SK-N-SH treated with all-trans-retinoic acid at 6 μM for 48 hours (cell line): ENCODE results near the gene NANOS3.

Experiments
- ATAC-seq: fragments of 200-7000 bp; cut with Tn5 transposase; 3 replicates; pipeline ENCODE4 v1.9.1; 2020; ENCODE audit warnings: mild to moderate bottlenecking, moderate library complexity
- ARNTL ChIP-seq: fragments of 450-650 bp; formaldehyde crosslinking; IDR thresholded peaks from 2 replicates; pipeline ENCODE4 v1.5.0; 2020; ENCODE audit warnings: low read depth, mild to moderate bottlenecking, moderate library complexity, borderline replicate concordance
- BACH2 ChIP-seq: fragments of 250-450 bp; sonication (Bioruptor Pico); IDR thresholded peaks from 2 replicates; pipeline ENCODE4 v1.9.0; 2021; ENCODE audit warnings: mild to moderate bottlenecking, borderline replicate concordance
- CREB5 ChIP-seq: fragments of 250-450 bp; sonication (Bioruptor Pico); IDR thresholded peaks from 2 replicates; pipeline ENCODE4 v1.5.1; 2020; ENCODE audit warnings: low read depth, mild to moderate bottlenecking, moderate library complexity
- CSRNP3 ChIP-seq: fragments of 250-450 bp; sonication (Bioruptor Pico); IDR thresholded peaks from 2 replicates; pipeline ENCODE4 v1.5.1; 2021; ENCODE audit warnings: mild to moderate bottlenecking, moderate library complexity
- ESRRG ChIP-seq: fragments of 250-450 bp; sonication (Bioruptor Pico); IDR thresholded peaks from 2 replicates; pipeline ENCODE4 v1.6.1; 2021; ENCODE audit warnings: mild to moderate bottlenecking
- GLIS3 ChIP-seq: fragments of 250-450 bp; sonication (Bioruptor Pico); IDR thresholded peaks from 2 replicates; pipeline ENCODE4 v1.5.0; 2020; ENCODE audit warnings: mild to moderate bottlenecking, moderate library complexity
- ISL1 ChIP-seq: fragments of 250-450 bp; sonication (Bioruptor Pico); IDR thresholded peaks from 2 replicates; pipeline ENCODE4 v2.1.2; 2022; ENCODE audit warnings: mild to moderate bottlenecking, moderate library complexity
- PATZ1 ChIP-seq: fragments of 250-450 bp; sonication (Bioruptor Pico); IDR thresholded peaks from 2 replicates; pipeline ENCODE4 v1.8.0; 2020; ENCODE audit warnings: mild to moderate bottlenecking, moderate library complexity, borderline replicate concordance
- PPARA ChIP-seq: fragments of 250-450 bp; sonication (Bioruptor Pico); IDR thresholded peaks from 2 replicates; pipeline ENCODE4 v1.5.0; 2020; ENCODE audit warnings: mild to moderate bottlenecking, borderline replicate concordance
- RARB ChIP-seq: fragments of 250-450 bp; sonication (Bioruptor Pico); IDR thresholded peaks from 2 replicates; pipeline ENCODE4 v1.8.0; 2021; ENCODE audit warnings: mild to moderate bottlenecking, moderate library complexity
- SNAI2 ChIP-seq: fragments of 250-450 bp; sonication (Bioruptor Pico); IDR thresholded peaks from 2 replicates; pipeline ENCODE4 v1.5.0; 2020; ENCODE audit warnings: mild to moderate bottlenecking, moderate library complexity
- TCF4 ChIP-seq: fragments of 250-450 bp; sonication (Bioruptor Pico); IDR thresholded peaks from 2 replicates; pipeline ENCODE4 v1.8.0; 2021; ENCODE audit warnings: mild to moderate bottlenecking, moderate library complexity, borderline replicate concordance
- ZC3H10 ChIP-seq: fragments of 250-450 bp; sonication (Bioruptor Pico); IDR thresholded peaks from 2 replicates; pipeline ENCODE4 v1.5.1; 2021; ENCODE audit warnings: mild to moderate bottlenecking, moderate library complexity
- ZFP3 ChIP-seq: fragments of 250-450 bp; sonication (Bioruptor Pico); IDR thresholded peaks from 2 replicates; pipeline ENCODE4 v1.5.0; 2020; ENCODE audit warnings: mild to moderate bottlenecking, moderate library complexity
- ZFP30 ChIP-seq: fragments of 450-650 bp; formaldehyde crosslinking; IDR thresholded peaks from 2 replicates; pipeline ENCODE4 v1.5.0; 2022; ENCODE audit warnings: mild to moderate bottlenecking, moderate library complexity
- ZNF565 ChIP-seq: fragments of 450-650 bp; formaldehyde crosslinking; conservative IDR thresholded peaks from 2 replicates; pipeline ENCODE4 v1.5.0; 2020; ENCODE audit warnings: low read depth, mild to moderate bottlenecking, moderate library complexity
- ZNF70 ChIP-seq: fragments of 450-650 bp; formaldehyde crosslinking; IDR thresholded peaks from 2 replicates; pipeline ENCODE4 v1.5.0; 2020; ENCODE audit warnings: mild to moderate bottlenecking, moderate library complexity

The NANOS3 gene

GRCh38 chr19:13831537-13832467 lies 45.1 kb upstream of the NANOS3 start:
- TF ChIP-seq RARB (CRISPR knock-in tag), result peak; percentile 74; the same call in 1 of the 2 replicates
- TF ChIP-seq ESRRG (CRISPR knock-in tag), result no peak
- no peak for TF ChIP-seq ZNF565
- no peak for TF ChIP-seq PPARA
- peak; percentile 78; the same call in 1 of the 2 replicates for TF ChIP-seq PATZ1 (CRISPR knock-in tag)
- TF ChIP-seq BACH2 (CRISPR knock-in tag), result no peak
- TF ChIP-seq TCF4 (CRISPR knock-in tag), result no peak
- TF ChIP-seq CREB5 (CRISPR knock-in tag), result no peak
- TF ChIP-seq ARNTL (CRISPR knock-in tag), result no peak
- ATAC-seq, result no peak

- TF ChIP-seq ZFP30 (CRISPR knock-in tag) (no peak), ZC3H10 (peak; percentile 46; the same call in 1 of the 2 replicates), ARNTL (CRISPR knock-in tag) (peak; percentile 47; the same call in 1 of the 2 replicates), BACH2 (CRISPR knock-in tag) (no peak), GLIS3 (0 out of 2 replicates have a peak, but pooled peaks have one; percentile 11), ISL1 (CRISPR knock-in tag) (no peak), RARB (CRISPR knock-in tag) (peak; percentile 83; the same call in 1 of the 2 replicates), PPARA (no peak), CSRNP3 (CRISPR knock-in tag) (peak; percentile 24; the same call in 1 of the 2 replicates), ZNF70 (no peak), CREB5 (CRISPR knock-in tag) (no peak; the same call in 1 of the 2 replicates), SNAI2 (CRISPR knock-in tag) (no peak), ESRRG (CRISPR knock-in tag) (0 out of 2 replicates have a peak, but pooled peaks have one; percentile 39), PATZ1 (CRISPR knock-in tag) (peak; percentile 53; the same call in 1 of the 2 replicates)
- TF ChIP-seq, all 23 proteins: peak for 7
- peak; percentile 41 for ATAC-seq
Observed at GRCh38 chr19:13833330-13834243, 43.3 kb upstream of the NANOS3 start.

- TF ChIP-seq ZNF565 (no peak), ZFP3 (CRISPR knock-in tag) (peak; percentile 68)
- ATAC-seq, result no peak
Observed at GRCh38 chr19:13834244-13835069, 42.5 kb upstream of the NANOS3 start.
